Gastroesophageal sphincter (tissue), 4 donors: ENCODE measurements around the gene SYTL2. TPM values are rescaled to one million over a fixed set of nuclear protein-coding genes. Genes with fewer than 3 reads are reported as not detected.
"Not testable (repeated sequence)": the region's sequence is repeated elsewhere in the genome, so short reads cannot be mapped to it uniquely, and the experiment has no call there.

Experiments used
- ATAC-seq: fragments of 150-250 bp; one replicate; pipeline ENCODE4 v1.9.1; 2016; ENCODE audit warnings: mild to moderate bottlenecking, moderate library complexity
- H3K27ac ChIP-seq, 4 donors: fragments of 200-600 bp; sonication (generic) in 3 of 4; 1 replicate in 3 of 4; 2 replicates in 1 of 4; pipeline ENCODE4 v1.5.1; 2016 to 2019
- H3K27me3 ChIP-seq: fragments of 200-600 bp; sonication (generic); one replicate; pipeline ENCODE4 v1.5.1; 2019
- H3K36me3 ChIP-seq, 2 donors: fragments of 200-600 bp; sonication (generic); one replicate each; pipeline ENCODE4 v1.5.1; 2019; ENCODE audit warnings: control low read depth in 1 of 2
- H3K4me1 ChIP-seq, 3 donors: fragments of 200-600 bp; sonication (generic); 1 replicate in 2 of 3; 2 replicates in 1 of 3; pipeline ENCODE4 v1.5.1; 2016 to 2019; ENCODE audit warnings: control low read depth in 2 of 3
- H3K4me3 ChIP-seq, 2 donors: fragments of 200-600 bp; sonication (generic); one replicate each; pipeline ENCODE4 v1.5.1; 2019; ENCODE audit warnings: mild to moderate bottlenecking in 1 of 2, moderate library complexity in 1 of 2
- H3K9me3 ChIP-seq, 3 donors: fragments of 200-600 bp; sonication (generic); one replicate each; pipeline ENCODE4 v1.5.1; 2017 to 2019; ENCODE audit warnings: control low read depth in 2 of 3
- CTCF ChIP-seq, 4 experiments: fragments of 200-600 bp in 2 of 4; fragments of 450-650 bp in 2 of 4; sonication (generic) in 1 of 4; IDR thresholded peaks; one replicate each; pipeline ENCODE4 v1.5.1; 2017 to 2019; ENCODE audit warnings: antibody characterized with exemption in 4 of 4, mild to moderate bottlenecking in 2 of 4, moderate library complexity in 2 of 4
- EP300 ChIP-seq: sonication (generic); formaldehyde crosslinking; IDR thresholded peaks from one replicate; pipeline ENCODE4 v1.6.1; 2017; ENCODE audit warnings: antibody characterized with exemption, mild to moderate bottlenecking
- POLR2A ChIP-seq, 2 donors: fragments of 450-650 bp; IDR thresholded peaks; one replicate each; pipeline ENCODE4 v1.6.1; 2017; ENCODE audit warnings: antibody characterized with exemption in 2 of 2, mild to moderate bottlenecking in 2 of 2, moderate library complexity in 1 of 2
- POLR2AphosphoS5 ChIP-seq: sonication (generic); formaldehyde crosslinking; IDR thresholded peaks from one replicate; pipeline ENCODE4 v1.6.1; 2017; ENCODE audit warnings: antibody characterized with exemption
- WGBS, 2 donors: methylation state at CpG; one replicate each; pipeline ENCODE4 v1.1.5; 2018; ENCODE audit warnings: low coverage in 1 of 2; 5-methylcytosine and 5-hydroxymethylcytosine counted together
- total RNA-seq, 4 donors: library from RNA; depleted of rRNA; stranded (reverse); fragments of >200 nt; gene quantifications; one replicate each; pipeline ENCODE4 v1.1.0, GENCODE V29; 2016

The SYTL2 gene
- total RNA-seq, 4 donors from 2014 or later: 4.7 to 23.6 (median 8.4) TPM

GRCh38 chr11:85854212-85854556, 43.2 kb upstream of the SYTL2 start:
- Histone ChIP-seq H3K4me1 (peaks cover 0 to 17% (median 0%) of the 10 kb centered on the region in 3 donors), H3K4me3 (peak overlapping the region; percentile 52 to 71), H3K9me3 (no peaks in the 10 kb centered on the region), H3K27me3 (no peaks in the 10 kb centered on the region), H3K36me3 (no peaks in the 10 kb centered on the region), H3K27ac (peak overlapping the region; percentile 29 to 86 (median 74))
- 11% methylated on average over 7 of the region's 7 CpGs for WGBS, 2 donors
- no peak for TF ChIP-seq CTCF (IDR thresholded peaks at IDR 0.05)
- no peak for TF ChIP-seq POLR2AphosphoS5
- TF ChIP-seq POLR2A (IDR thresholded peaks at IDR 0.05): no peak
- no peak for TF ChIP-seq EP300
- ATAC-seq: no peak

DNA sequence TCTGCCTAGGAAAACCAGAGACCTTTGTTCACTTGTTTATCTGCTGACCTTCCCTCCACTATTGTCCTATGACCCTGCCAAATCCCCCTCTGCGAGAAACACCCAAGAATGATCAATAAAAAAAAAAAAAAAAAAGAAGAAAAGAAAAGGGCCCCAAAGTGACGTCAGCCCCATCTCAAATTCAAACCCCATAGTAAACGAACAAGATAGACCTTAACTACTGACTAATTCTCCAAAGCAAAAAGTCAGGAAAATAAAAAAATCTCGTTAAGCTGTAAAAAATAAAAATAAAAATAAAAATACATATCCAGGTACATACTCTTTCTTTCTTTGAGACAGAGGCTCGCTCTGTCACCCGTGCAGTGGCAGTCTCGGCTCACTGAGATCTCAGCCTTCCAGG, 42.6 kb upstream of the SYTL2 start:
- not testable (repeated sequence) for H3K4me3 ChIP-seq, H3K9me3 ChIP-seq, ATAC-seq, H3K36me3 ChIP-seq, H3K27me3 ChIP-seq, H3K27ac ChIP-seq
- 94 to 100% methylated on average over 6 of the region's 7 CpGs for WGBS, 2 donors
- H3K4me1 ChIP-seq: peaks cover 0 to 17% (median 0%) of the 10 kb centered on the region in 3 donors

GRCh38 chr11:85852754-85853153, 41.8 kb upstream of the SYTL2 start:
- peaks cover 0 to 17% (median 0%) of the 10 kb centered on the region in 3 donors for H3K4me1 ChIP-seq
- not testable (repeated sequence) for H3K27ac ChIP-seq, H3K9me3 ChIP-seq, H3K36me3 ChIP-seq, H3K27me3 ChIP-seq, H3K4me3 ChIP-seq, ATAC-seq
- no CpG with 5 or more reads among the region's 33 CpGs for WGBS, 2 donors

GRCh38 chr11:85848556-85848955, 37.6 kb upstream of the SYTL2 start:
- H3K9me3 ChIP-seq: no peaks in the 10 kb centered on the region
- no peak for TF ChIP-seq CTCF (IDR thresholded peaks at IDR 0.05)
- no peak for TF ChIP-seq POLR2AphosphoS5
- no peak for TF ChIP-seq EP300
- TF ChIP-seq POLR2A (IDR thresholded peaks at IDR 0.05): no peak
- 92 to 100% methylated on average over 2 of the region's 2 CpGs for WGBS, 2 donors
- H3K4me3 ChIP-seq: no peak overlapping the region
- peaks cover 0 to under 1% (median 0%) of the 10 kb centered on the region in 3 donors for H3K4me1 ChIP-seq
- H3K36me3 ChIP-seq: no peaks in the 10 kb centered on the region
- H3K27ac ChIP-seq: no peak overlapping the region
- H3K27me3 ChIP-seq: no peaks in the 10 kb centered on the region
- no peak for ATAC-seq

DNA sequence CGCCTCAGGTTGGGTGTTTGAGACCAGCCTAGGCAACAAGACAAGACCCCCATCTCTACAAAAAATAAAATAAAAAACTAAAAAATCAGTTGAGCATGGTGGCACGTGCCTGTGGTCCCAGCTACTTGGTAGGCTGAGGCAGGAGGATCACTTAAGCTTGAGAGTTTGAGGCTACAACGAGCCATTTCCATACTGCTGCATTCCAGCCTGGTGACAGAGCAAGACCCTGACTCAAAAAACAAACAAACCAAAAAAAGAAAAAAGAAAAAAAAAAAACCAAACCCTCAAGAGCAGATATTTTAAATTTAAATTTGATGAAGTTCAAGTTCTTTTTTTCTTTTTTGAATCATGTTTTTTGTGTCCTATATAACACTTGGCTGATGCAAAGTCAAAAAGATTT, 37.1 kb upstream of the SYTL2 start:
- H3K9me3 ChIP-seq: no peaks in the 10 kb centered on the region
- no peak for ATAC-seq
- WGBS, 2 donors: 83 to 95% methylated on average over 2 to 3 of the region's 3 CpGs
- no peaks in the 10 kb centered on the region for H3K27me3 ChIP-seq
- H3K4me3 ChIP-seq: no peak overlapping the region
- no peaks in the 10 kb centered on the region for H3K4me1 ChIP-seq
- TF ChIP-seq CTCF (IDR thresholded peaks at IDR 0.05) (no peak), POLR2A (IDR thresholded peaks at IDR 0.05) (no peak), EP300 (no peak), POLR2AphosphoS5 (no peak)
- H3K36me3 ChIP-seq: no peaks in the 10 kb centered on the region
- H3K27ac ChIP-seq: no peak overlapping the region

GRCh38 chr11:85847436-85847835, 36.5 kb upstream of the SYTL2 start:
- Histone ChIP-seq H3K27ac (no peak overlapping the region), H3K36me3 (no peaks in the 10 kb centered on the region), H3K27me3 (no peaks in the 10 kb centered on the region), H3K4me1 (no peaks in the 10 kb centered on the region), H3K4me3 (no peak overlapping the region), H3K9me3 (no peaks in the 10 kb centered on the region)
- no peak for TF ChIP-seq POLR2AphosphoS5
- no peak for TF ChIP-seq POLR2A (IDR thresholded peaks at IDR 0.05)
- TF ChIP-seq CTCF (IDR thresholded peaks at IDR 0.05): no peak
- no peak for TF ChIP-seq EP300
- no peak for ATAC-seq
